DOHH2 (cell line): ENCODE results near the gene SCAPER.
"Not testable (repeated sequence)": the region's sequence is repeated elsewhere in the genome, so short reads cannot be mapped to it uniquely, and the experiment has no call there.

ENCODE experiments used
- H3F3A ChIP-seq: fragments of 200-600 bp; sonication (generic), shearing (Covaris generic); 2 replicates; pipeline ENCODE4 v1.6.0; 2016; ENCODE audit warnings: antibody characterized with exemption, mild to moderate bottlenecking; ENCODE audit not compliant: control insufficient read depth, insufficient read depth
- H3K27ac ChIP-seq: fragments of 200-600 bp; sonication (generic); 2 replicates; pipeline ENCODE4 v1.5.1; 2014; ENCODE audit warnings: low read depth, mild to moderate bottlenecking, low read length, moderate library complexity
- H3K27me3 ChIP-seq: fragments of 200-600 bp; sonication (generic); 2 replicates; pipeline ENCODE4 v1.6.1; 2014; ENCODE audit warnings: mild to moderate bottlenecking, low read length, mixed read lengths; ENCODE audit not compliant: control insufficient read depth
- H3K36me3 ChIP-seq: fragments of 200-600 bp; sonication (generic); 2 replicates; pipeline ENCODE4 v1.6.1; 2014; ENCODE audit warnings: mild to moderate bottlenecking, low read length, moderate library complexity, mixed read lengths; ENCODE audit not compliant: control insufficient read depth
- H3K4me1 ChIP-seq: fragments of 200-600 bp; sonication (generic); 2 replicates; pipeline ENCODE4 v1.6.1; 2014; ENCODE audit warnings: mild to moderate bottlenecking, low read length, mixed read lengths; ENCODE audit not compliant: control insufficient read depth
- H3K4me2 ChIP-seq: fragments of 200-600 bp; sonication (generic); 2 replicates; pipeline ENCODE4 v1.6.0; 2014; ENCODE audit warnings: mild to moderate bottlenecking, low read length, moderate library complexity
- H3K4me3 ChIP-seq: fragments of 200-600 bp; sonication (generic); 2 replicates; pipeline ENCODE4 v1.5.1; 2014; ENCODE audit warnings: mild to moderate bottlenecking, low read length, mixed read lengths
- H3K79me2 ChIP-seq: fragments of 200-600 bp; sonication (generic); 2 replicates; pipeline ENCODE4 v1.6.1; 2014; ENCODE audit warnings: mild to moderate bottlenecking, low read length, mixed read lengths; ENCODE audit not compliant: control insufficient read depth
- H3K9me2 ChIP-seq: fragments of 200-600 bp; sonication (generic); replicated peaks from 2 replicates; pipeline ENCODE4 v1.6.1; 2014; ENCODE audit warnings: mild to moderate bottlenecking, low read length, mixed read lengths; ENCODE audit not compliant: control insufficient read depth
- H3K9me3 ChIP-seq: fragments of 200-600 bp; sonication (generic); 2 replicates; pipeline ENCODE4 v1.6.1; 2014; ENCODE audit warnings: antibody characterized with exemption, low read length, mixed read lengths; ENCODE audit not compliant: control insufficient read depth, insufficient read depth
- H4K20me1 ChIP-seq: fragments of 200-600 bp; sonication (generic); 2 replicates; pipeline ENCODE4 v1.6.0; 2014; ENCODE audit warnings: low read depth, mild to moderate bottlenecking, antibody characterized with exemption, low read length, moderate library complexity; ENCODE audit not compliant: control insufficient read depth, insufficient read depth
- EZH2phosphoT487 ChIP-seq: fragments of 200-600 bp; sonication (generic); IDR thresholded peaks from 2 replicates; pipeline ENCODE4 v1.6.1; 2017; ENCODE audit warnings: borderline replicate concordance, mild to moderate bottlenecking, antibody characterized with exemption, low read length, moderate library complexity, mixed read lengths
- TF ChIP-seq, protein P1 (sequence below): fragments of 200-600 bp; sonication (generic); IDR thresholded peaks from one replicate; pipeline ENCODE4 v1.5.1; 2014; ENCODE audit warnings: antibody characterized with exemption, mild to moderate bottlenecking, low read depth, low read length; ENCODE audit not compliant: poor library complexity, severe bottlenecking

The SCAPER gene

DNA sequence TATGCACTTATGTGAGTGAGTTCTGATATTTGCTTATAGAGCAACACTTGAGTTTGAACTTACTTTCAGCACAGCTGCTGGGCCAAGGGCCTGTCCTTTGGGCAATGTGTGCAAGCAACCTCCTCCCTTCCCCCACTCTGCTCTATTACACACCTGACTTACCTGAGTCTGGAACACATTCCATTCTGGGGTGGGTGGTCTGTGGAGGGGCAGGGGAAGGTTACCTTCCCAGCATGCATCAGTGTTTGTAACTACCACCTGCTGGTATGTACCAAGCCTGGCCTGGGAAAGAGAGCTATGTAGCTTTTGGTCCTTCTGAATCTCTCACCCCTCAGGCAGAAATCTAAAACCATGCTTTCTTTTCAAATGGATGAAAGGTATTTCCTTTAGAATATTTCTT lies 465.6 kb downstream of the SCAPER start:
- TF ChIP-seq EZH2phosphoT487 = no peak
- TF ChIP-seq, protein P1, sequence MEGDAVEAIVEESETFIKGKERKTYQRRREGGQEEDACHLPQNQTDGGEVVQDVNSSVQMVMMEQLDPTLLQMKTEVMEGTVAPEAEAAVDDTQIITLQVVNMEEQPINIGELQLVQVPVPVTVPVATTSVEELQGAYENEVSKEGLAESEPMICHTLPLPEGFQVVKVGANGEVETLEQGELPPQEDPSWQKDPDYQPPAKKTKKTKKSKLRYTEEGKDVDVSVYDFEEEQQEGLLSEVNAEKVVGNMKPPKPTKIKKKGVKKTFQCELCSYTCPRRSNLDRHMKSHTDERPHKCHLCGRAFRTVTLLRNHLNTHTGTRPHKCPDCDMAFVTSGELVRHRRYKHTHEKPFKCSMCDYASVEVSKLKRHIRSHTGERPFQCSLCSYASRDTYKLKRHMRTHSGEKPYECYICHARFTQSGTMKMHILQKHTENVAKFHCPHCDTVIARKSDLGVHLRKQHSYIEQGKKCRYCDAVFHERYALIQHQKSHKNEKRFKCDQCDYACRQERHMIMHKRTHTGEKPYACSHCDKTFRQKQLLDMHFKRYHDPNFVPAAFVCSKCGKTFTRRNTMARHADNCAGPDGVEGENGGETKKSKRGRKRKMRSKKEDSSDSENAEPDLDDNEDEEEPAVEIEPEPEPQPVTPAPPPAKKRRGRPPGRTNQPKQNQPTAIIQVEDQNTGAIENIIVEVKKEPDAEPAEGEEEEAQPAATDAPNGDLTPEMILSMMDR = no peak
- no peaks in the 10 kb centered on the region for H4K20me1 ChIP-seq

DNA sequence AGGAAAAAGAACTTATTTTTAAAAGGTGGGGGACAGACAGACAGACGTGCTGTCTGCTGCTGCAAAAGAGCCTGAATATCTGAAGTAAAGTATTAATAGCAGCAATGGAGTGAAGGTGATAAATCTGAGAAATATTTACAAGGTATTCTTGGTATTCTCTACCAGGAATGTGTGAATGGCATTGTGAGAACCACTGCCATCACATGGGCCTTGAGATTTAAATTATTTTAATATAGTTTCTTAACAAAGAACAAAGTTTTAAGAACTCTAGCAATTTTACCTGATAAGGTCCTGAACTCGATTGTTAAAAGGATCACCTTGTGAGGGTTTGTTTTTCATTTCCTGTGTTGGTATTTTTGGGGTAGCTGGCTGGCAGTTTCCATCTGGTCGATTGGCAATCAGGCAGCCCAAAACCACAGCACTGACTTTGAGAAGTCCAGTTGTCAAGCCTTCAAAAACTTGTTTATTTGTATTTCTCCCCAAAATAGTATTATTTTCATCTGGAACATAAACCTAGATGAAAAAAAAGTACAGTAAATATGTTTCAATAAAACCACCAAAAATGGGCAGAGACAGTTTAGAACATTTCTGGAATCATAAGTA lies 471.2 kb downstream of the SCAPER start:
- no peaks in the 10 kb centered on the region for H3K4me1 ChIP-seq
- no peaks in the 10 kb centered on the region for H3K9me2 ChIP-seq
- TF ChIP-seq, protein P1 = no peak
- TF ChIP-seq EZH2phosphoT487 = no peak
- no peaks in the 10 kb centered on the region for H3K27me3 ChIP-seq
- no peak overlapping the region for H3K4me2 ChIP-seq
- no peak overlapping the region for H3K4me3 ChIP-seq
- H4K20me1 ChIP-seq = no peaks in the 10 kb centered on the region
- no peaks in the 10 kb centered on the region for H3K9me3 ChIP-seq
- no peak overlapping the region for H3K27ac ChIP-seq
- H3K36me3 ChIP-seq = no peaks in the 10 kb centered on the region
- no peaks in the 10 kb centered on the region for H3F3A ChIP-seq
- no peaks in the 10 kb centered on the region for H3K79me2 ChIP-seq

More for the DNA sequence above, 465.6 kb downstream of the SCAPER start:
- Histone ChIP-seq H3K4me2 (no peak overlapping the region), H3K79me2 (no peaks in the 10 kb centered on the region), H3K4me3 (no peak overlapping the region), H3K27me3 (no peaks in the 10 kb centered on the region), H3K9me2 (no peaks in the 10 kb centered on the region), H3K36me3 (no peaks in the 10 kb centered on the region), H3K9me3 (no peaks in the 10 kb centered on the region), H3F3A (no peaks in the 10 kb centered on the region), H3K27ac (no peak overlapping the region), H3K4me1 (no peaks in the 10 kb centered on the region)

DNA sequence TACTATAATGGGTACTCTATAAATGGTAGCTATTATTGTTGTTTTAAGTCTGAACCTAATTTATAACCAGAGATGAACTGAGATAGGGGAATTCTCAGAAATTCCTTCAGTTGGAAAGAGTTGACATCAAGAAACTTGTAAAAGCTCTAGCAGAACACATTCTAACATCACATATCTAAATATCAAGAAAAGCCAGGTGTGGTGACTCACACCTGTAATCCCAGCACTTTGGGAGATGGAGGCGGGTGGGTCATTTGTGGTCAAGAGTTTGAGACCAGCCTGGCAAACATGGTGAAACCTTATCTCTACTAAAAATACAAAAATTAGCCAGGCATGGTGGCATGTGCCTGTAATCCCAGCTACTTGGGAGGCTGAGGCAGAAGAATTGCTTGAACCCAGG lies 472.1 kb downstream of the SCAPER start:
- H3K36me3 ChIP-seq, H3K4me3 ChIP-seq, H4K20me1 ChIP-seq, H3K27me3 ChIP-seq, H3K79me2 ChIP-seq, H3F3A ChIP-seq, H3K9me3 ChIP-seq, H3K4me2 ChIP-seq, H3K27ac ChIP-seq, H3K4me1 ChIP-seq, H3K9me2 ChIP-seq: not testable (repeated sequence)

DNA sequence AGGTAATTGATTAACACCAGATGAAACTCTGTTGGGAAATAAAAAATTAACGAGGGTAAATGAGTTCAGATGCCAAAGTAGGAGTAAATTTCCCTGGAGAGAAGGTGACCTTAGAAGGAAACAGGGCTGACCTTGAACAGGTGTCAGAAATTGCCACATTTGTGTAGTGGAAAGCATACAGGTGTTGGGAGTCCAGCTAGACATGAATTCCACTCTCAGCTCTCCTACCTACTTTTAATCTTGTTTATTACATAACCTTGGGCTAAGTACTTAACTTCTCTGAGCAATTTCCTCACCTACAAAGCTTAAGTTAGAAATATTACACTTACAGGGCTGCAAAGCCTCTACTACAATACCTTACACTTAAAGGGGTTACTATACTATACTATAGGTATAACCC lies 472.5 kb downstream of the SCAPER start:
- Histone ChIP-seq H3K36me3 (no peaks in the 10 kb centered on the region), H3K4me2 (no peak overlapping the region), H4K20me1 (no peaks in the 10 kb centered on the region), H3K79me2 (no peaks in the 10 kb centered on the region), H3K27ac (no peak overlapping the region), H3K9me3 (no peaks in the 10 kb centered on the region), H3K27me3 (no peaks in the 10 kb centered on the region), H3K4me1 (no peaks in the 10 kb centered on the region), H3F3A (no peaks in the 10 kb centered on the region), H3K4me3 (no peak overlapping the region), H3K9me2 (no peaks in the 10 kb centered on the region)
- no peak for TF ChIP-seq EZH2phosphoT487
- TF ChIP-seq, protein P1 = no peak
